ENCODE results near the gene PRIM2. TPM values are rescaled to one million over a fixed set of nuclear protein-coding genes. Genes with fewer than 3 reads are reported as not detected.
"Not testable (repeated sequence)": the region's sequence is repeated elsewhere in the genome, so short reads cannot be mapped to it uniquely, and the experiment has no call there.

The PRIM2 gene
- total RNA-seq, 1 donor from 2014 or later: 19.7 TPM

DNA sequence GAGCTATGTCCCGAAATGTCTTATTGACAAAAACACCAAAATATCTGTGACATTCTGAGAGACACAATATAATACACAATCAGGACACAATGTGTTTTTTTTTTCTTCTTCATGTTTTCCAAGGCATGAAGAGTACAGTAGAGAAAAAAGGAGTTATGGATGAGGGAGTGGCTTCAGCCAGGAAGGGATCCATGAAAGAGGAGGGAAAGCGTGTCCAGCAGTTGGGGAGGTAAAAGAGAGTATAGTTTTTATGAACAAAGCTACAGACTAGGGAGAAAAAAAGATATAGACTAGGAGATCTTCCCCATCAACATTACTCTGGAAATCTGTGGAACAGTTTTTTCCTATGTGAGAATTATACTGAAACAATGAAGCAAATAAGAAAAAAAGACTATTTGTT is 38.9 kb upstream of the PRIM2 start:
- no peak overlapping the region for H3K4me3 Mint-ChIP-seq
- no peak overlapping the region for H3K27ac Mint-ChIP-seq
- H3K4me1 Mint-ChIP-seq: no peaks in the 10 kb centered on the region
- TF ChIP-seq, protein P1, sequence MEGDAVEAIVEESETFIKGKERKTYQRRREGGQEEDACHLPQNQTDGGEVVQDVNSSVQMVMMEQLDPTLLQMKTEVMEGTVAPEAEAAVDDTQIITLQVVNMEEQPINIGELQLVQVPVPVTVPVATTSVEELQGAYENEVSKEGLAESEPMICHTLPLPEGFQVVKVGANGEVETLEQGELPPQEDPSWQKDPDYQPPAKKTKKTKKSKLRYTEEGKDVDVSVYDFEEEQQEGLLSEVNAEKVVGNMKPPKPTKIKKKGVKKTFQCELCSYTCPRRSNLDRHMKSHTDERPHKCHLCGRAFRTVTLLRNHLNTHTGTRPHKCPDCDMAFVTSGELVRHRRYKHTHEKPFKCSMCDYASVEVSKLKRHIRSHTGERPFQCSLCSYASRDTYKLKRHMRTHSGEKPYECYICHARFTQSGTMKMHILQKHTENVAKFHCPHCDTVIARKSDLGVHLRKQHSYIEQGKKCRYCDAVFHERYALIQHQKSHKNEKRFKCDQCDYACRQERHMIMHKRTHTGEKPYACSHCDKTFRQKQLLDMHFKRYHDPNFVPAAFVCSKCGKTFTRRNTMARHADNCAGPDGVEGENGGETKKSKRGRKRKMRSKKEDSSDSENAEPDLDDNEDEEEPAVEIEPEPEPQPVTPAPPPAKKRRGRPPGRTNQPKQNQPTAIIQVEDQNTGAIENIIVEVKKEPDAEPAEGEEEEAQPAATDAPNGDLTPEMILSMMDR (IDR thresholded peaks at IDR 0.05): no peak
- intact Hi-C loops (cut with micrococcal nuclease): no loop called here
- H3K27me3 Mint-ChIP-seq: peaks cover 8% of the 10 kb centered on the region
- DNase-seq: no peak
- ChIA-PET POLR2A (no interaction called here), CTCF (no interaction called here)
- H3K9me3 Mint-ChIP-seq: no peaks in the 10 kb centered on the region
- H3K36me3 Mint-ChIP-seq (ENCODE audit: low read depth): no peaks in the 10 kb centered on the region
- no peak for ATAC-seq (ENCODE audit: low read depth)

DNA sequence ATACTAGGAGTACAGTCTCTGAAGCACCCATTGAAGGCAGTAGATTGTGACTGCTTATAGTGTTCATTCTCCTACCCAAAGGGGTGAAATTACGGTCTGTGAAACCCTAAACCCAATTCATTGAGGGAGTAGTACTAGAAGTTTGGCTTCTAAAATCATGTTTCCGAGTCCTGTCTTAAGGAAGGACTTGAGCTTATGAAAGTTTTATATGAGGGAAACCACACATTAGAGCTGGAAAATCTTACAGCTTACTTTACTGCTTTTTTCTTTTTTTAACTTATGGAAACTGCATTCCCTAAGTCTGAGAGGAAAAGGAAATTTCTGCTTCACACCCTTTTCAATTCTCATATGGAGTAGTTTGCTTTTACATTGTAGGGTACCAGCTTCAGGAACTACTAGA is 38.4 kb upstream of the PRIM2 start:
- H3K9me3 Mint-ChIP-seq: no peaks in the 10 kb centered on the region
- H3K36me3 Mint-ChIP-seq (ENCODE audit: low read depth): no peaks in the 10 kb centered on the region
- H3K4me3 Mint-ChIP-seq: no peak overlapping the region
- POLR2A ChIA-PET: no interaction called here
- intact Hi-C loops (cut with micrococcal nuclease): no loop called here
- H3K4me1 Mint-ChIP-seq: no peaks in the 10 kb centered on the region
- DNase-seq (no peak), ATAC-seq (ENCODE audit: low read depth) (no peak)
- H3K27me3 Mint-ChIP-seq: peaks cover 8% of the 10 kb centered on the region
- no peak overlapping the region for H3K27ac Mint-ChIP-seq
- CTCF ChIA-PET: no interaction called here
- TF ChIP-seq, protein P1 (IDR thresholded peaks at IDR 0.05): no peak

- Mint-ChIP-seq H3K4me3 (no peak overlapping the region), H3K4me1 (no peaks in the 10 kb centered on the region), H3K27ac (no peak overlapping the region), H3K36me3 (ENCODE audit: low read depth) (no peaks in the 10 kb centered on the region), H3K27me3 (peaks cover 13% of the 10 kb centered on the region), H3K9me3 (no peaks in the 10 kb centered on the region)
- DNase-seq (no peak), ATAC-seq (ENCODE audit: low read depth) (no peak)
- POLR2A ChIA-PET: no interaction called here
- CTCF ChIA-PET: no interaction called here
- intact Hi-C loops (cut with micrococcal nuclease): no loop called here
- TF ChIP-seq, protein P1 (IDR thresholded peaks at IDR 0.05): no peak
Measured at GRCh38 chr6:57283106-57283505, 34.3 kb upstream of the PRIM2 start.

DNA sequence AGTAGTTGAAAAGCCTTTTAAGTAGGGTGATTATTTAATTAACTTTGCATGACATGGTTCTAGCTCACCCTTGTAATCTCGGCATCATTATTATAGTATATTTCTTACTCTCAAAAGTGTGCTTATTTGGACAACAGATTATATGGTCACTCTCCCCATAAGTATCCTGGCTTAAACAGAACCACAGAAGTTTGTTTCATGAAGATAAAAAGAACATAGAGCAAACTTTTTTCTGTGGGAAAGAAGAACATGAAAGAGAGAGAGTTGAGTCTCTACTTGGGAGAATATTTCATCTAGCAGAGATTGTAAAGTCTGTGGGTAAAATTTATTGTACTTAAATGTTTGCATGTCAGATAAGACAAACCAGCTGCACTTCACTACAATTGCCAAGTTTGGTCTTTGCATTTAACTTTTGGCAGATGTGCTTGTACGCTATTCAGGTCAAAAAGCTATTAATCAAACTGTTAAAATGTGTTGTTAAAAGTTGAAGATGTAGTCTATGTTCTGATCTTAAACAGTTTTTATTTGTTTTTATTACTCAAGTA is 33.4 kb upstream of the PRIM2 start:
- H3K36me3 Mint-ChIP-seq (ENCODE audit: low read depth): no peaks in the 10 kb centered on the region
- no peak for DNase-seq
- peaks cover under 1% of the 10 kb centered on the region for H3K9me3 Mint-ChIP-seq
- H3K27ac Mint-ChIP-seq: no peak overlapping the region
- ChIA-PET CTCF (no interaction called here), POLR2A (no interaction called here)
- intact Hi-C loops (cut with micrococcal nuclease): no loop called here
- H3K4me1 Mint-ChIP-seq: no peaks in the 10 kb centered on the region
- peaks cover 13% of the 10 kb centered on the region for H3K27me3 Mint-ChIP-seq
- no peak for ATAC-seq (ENCODE audit: low read depth)
- TF ChIP-seq, protein P1 (IDR thresholded peaks at IDR 0.05): no peak
- no peak overlapping the region for H3K4me3 Mint-ChIP-seq

- H3K36me3 Mint-ChIP-seq (ENCODE audit: low read depth); CTCF ChIA-PET; H3K4me3 Mint-ChIP-seq; DNase-seq; ATAC-seq (ENCODE audit: low read depth); H3K9me3 Mint-ChIP-seq; intact Hi-C loops (cut with micrococcal nuclease); POLR2A ChIA-PET; H3K4me1 Mint-ChIP-seq; H3K27ac Mint-ChIP-seq: not testable (repeated sequence)
- H3K27me3 Mint-ChIP-seq: peaks cover 16% of the 10 kb centered on the region
Measured at GRCh38 chr6:57288136-57288535, 29.3 kb upstream of the PRIM2 start.

GRCh38 chr6:57293472-57293871 is 24.0 kb upstream of the PRIM2 start:
- DNase-seq; H3K27ac Mint-ChIP-seq; H3K9me3 Mint-ChIP-seq; H3K4me3 Mint-ChIP-seq; H3K36me3 Mint-ChIP-seq (ENCODE audit: low read depth); ATAC-seq (ENCODE audit: low read depth); CTCF ChIA-PET; POLR2A ChIA-PET; intact Hi-C loops (cut with micrococcal nuclease); H3K27me3 Mint-ChIP-seq; H3K4me1 Mint-ChIP-seq: not testable (repeated sequence)

All from activated B cell treated with CpG ODN at 0.5 μM for 24 hours (primary cell).